H7 (cell line): ENCODE data around the gene ARMC9. TPM values are rescaled to one million over a fixed set of nuclear protein-coding genes. Genes with fewer than 3 reads are reported as not detected.
"Not testable (repeated sequence)": the region's sequence is repeated elsewhere in the genome, so short reads cannot be mapped to it uniquely, and the experiment has no call there.

Experiments
- DNase-seq: peaks from one replicate; pipeline ENCODE4 v3.0.0; 2012
- H3K27me3 ChIP-seq: 2 replicates; pipeline ENCODE4 v1.6.0; 2011; ENCODE audit warnings: mild to moderate bottlenecking, low read length; ENCODE audit not compliant: control insufficient read depth, insufficient read depth
- H3K36me3 ChIP-seq: replicated peaks from 2 replicates; pipeline ENCODE4 v1.5.1; 2011; ENCODE audit warnings: low read length; ENCODE audit not compliant: control insufficient read depth, insufficient read depth
- H3K4me3 ChIP-seq: 2 replicates; pipeline ENCODE4 v1.5.1; 2011; ENCODE audit warnings: low read depth, mild to moderate bottlenecking, control low read depth, low read length, moderate library complexity; ENCODE audit not compliant: insufficient read depth
- total RNA-seq: library from RNA; depleted of rRNA; stranded (reverse); fragments of >200 nt; shearing (Covaris generic); gene quantifications from 2 replicates; pipeline ENCODE4 v1.2.3, GENCODE V29; 2014

Gene ARMC9
- total RNA-seq, 1 experiment from 2014 or later: 33.6 TPM

DNA sequence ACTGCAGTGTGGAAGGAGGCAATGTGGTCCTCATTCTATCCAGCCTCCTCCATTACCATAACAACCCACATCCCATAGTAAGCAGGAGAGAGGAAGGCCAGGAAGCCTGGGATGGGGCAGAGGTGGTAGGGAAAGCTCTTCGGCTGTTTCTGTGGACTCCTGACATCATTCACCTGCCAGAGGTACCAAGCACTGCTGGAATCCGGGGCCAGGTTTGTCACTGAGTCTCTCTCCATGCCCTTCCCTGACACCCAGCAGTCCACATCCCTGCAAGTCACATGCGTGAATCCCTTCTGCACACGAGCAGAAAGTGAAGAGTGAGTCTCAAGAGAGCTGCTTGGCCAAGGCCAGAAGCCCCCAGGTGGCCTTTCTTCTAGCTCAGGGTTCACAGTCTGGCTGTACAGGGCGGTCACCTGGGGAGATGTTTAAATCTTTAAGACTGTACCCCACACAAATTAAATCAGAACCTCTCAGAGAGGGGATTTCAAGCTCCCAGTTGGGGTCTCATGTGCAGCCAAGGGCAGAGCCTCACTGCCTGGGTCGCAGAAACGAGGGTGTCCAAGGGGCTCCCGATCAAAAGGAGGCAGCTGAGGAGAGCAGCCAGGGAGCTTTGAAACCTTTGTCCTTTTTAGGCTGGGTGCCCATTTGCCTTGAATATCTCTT is 94.2 kb downstream of the ARMC9 start:
- Histone ChIP-seq H3K4me3 (no peak overlapping the region), H3K27me3 (no peaks in the 10 kb centered on the region), H3K36me3 (peaks cover 4% of the 10 kb centered on the region)
- no peak for DNase-seq

DNA sequence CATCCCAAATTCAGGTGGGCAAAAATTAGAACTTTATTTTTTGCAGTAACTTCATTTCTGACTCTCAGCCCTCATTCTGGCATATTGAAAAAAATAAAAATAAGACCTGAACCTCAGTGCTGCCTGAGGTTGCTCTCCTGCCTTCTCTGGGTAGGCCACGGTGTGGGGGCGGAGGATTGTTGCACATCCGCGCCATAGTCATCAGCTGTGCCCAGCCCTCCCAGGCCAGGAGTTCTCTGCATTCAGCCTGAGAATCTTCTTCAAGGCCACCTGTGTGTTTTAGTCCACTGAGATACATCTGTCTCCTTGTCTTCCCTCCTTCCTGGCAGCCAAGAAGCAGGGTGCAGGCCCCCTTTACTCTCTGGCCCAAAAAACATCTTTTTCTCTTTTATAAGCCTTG is 94.7 kb downstream of the ARMC9 start:
- Histone ChIP-seq H3K27me3 (no peaks in the 10 kb centered on the region), H3K4me3 (no peak overlapping the region), H3K36me3 (peaks cover 4% of the 10 kb centered on the region)
- no peak for DNase-seq

DNA sequence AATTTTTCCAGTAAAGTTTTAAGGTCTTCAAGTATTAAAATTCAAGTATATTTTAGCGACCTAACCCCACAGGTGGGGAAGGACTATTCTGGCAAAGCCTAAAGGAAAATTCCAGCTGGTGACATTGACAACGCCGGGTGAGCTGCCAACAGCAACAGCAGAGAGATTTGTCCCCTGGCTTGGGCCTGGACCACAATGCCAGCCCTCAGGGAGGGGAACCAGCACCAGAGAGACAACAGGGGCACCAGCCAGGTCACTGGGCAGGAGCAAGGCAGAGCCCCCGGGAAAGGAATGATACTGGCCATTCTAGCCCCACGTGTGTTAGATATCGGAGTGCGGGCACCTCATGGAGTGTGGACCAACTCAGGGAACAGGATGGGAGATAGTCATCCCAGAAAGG is 95.7 kb downstream of the ARMC9 start:
- Histone ChIP-seq H3K4me3 (no peak overlapping the region), H3K36me3 (peaks cover 4% of the 10 kb centered on the region), H3K27me3 (no peaks in the 10 kb centered on the region)
- DNase-seq: no peak

DNA sequence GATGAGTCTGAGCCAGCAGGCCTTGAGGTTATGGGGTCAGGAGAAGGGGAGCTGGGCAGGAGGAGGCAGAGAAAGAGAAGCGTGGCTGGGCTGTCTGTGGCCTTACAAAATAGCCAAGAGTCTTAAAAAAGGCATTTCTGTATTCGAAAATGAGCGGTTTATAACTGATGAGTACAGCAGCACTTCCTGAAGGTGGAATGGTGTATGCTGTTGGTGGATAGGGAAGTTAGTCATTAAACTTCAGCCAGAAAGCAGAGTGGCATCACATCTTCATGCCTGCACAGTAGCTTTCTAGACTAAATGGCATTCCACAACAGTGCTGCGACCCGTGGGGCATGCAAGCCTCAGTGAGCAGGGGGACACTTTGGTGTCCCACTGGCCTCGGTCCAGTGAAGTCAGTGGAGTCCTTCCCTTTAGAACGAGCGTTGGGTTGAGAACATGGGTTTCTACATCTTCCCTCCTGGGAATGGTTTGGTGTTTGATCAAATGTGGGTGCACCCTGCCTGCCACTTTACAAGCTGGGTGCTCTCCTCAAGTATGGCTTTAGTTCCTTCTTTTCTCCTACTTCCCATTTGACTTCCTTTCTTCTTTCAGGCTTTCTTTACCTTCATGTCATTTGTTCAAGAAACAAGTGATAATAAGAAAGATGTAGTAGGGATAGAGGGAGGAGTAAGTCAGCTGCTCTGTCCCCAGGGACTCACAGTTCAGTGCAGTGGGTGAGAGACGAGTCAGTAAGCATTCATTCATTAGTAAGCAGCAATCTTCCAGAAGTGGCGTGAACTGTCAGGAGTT is 96.3 kb downstream of the ARMC9 start:
- Histone ChIP-seq H3K27me3 (no peaks in the 10 kb centered on the region), H3K4me3 (no peak overlapping the region), H3K36me3 (peaks cover 4% of the 10 kb centered on the region)
- DNase-seq: no peak

DNA sequence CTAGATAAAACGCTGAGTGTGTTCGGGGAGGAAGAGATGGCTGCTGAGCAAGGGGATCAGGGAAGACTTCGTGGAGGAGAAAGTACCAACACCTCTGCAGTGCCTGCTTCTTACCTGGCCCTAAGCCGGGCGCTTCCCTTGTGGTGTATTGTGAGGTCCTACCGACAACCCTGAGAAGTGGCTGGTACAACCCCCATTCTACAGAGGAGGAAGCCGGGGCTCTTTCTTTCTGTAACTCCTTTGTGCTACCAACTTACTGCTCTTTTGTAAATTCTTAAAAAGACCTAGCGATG is 96.9 kb downstream of the ARMC9 start:
- no peak for DNase-seq
- peaks cover 4% of the 10 kb centered on the region for H3K36me3 ChIP-seq
- no peaks in the 10 kb centered on the region for H3K27me3 ChIP-seq
- H3K4me3 ChIP-seq: no peak overlapping the region

DNA sequence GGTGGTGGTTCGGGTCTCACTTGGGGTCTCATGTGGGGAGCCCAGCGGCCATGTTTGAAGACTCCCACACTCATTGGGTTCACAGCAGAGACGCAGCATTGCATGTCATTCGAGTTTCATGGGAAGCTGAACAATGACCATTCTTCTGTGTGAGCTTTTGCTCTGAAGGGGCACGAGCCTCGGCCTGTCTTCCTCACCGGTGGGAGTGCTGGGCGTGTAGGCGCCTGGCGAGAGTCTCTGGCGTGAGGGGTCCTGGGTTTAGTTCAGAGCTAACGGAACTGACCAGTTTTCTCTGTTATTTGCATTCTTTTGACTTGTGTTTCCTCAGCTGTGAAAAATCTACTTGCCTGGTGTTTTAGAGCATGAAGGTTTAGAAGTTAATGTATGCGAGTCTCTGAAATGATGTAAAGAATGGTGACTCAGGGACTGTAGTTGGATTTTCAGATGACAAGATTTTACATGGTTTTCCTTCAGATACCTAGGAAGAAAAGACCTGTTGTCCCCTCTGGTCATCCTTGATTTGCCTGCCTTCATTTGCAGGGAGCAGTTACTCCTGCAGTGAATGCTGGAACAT is 98.1 kb downstream of the ARMC9 start:
- H3K27me3 ChIP-seq: no peaks in the 10 kb centered on the region
- H3K4me3 ChIP-seq: no peak overlapping the region
- H3K36me3 ChIP-seq: peaks cover 4% of the 10 kb centered on the region
- no peak for DNase-seq

DNA sequence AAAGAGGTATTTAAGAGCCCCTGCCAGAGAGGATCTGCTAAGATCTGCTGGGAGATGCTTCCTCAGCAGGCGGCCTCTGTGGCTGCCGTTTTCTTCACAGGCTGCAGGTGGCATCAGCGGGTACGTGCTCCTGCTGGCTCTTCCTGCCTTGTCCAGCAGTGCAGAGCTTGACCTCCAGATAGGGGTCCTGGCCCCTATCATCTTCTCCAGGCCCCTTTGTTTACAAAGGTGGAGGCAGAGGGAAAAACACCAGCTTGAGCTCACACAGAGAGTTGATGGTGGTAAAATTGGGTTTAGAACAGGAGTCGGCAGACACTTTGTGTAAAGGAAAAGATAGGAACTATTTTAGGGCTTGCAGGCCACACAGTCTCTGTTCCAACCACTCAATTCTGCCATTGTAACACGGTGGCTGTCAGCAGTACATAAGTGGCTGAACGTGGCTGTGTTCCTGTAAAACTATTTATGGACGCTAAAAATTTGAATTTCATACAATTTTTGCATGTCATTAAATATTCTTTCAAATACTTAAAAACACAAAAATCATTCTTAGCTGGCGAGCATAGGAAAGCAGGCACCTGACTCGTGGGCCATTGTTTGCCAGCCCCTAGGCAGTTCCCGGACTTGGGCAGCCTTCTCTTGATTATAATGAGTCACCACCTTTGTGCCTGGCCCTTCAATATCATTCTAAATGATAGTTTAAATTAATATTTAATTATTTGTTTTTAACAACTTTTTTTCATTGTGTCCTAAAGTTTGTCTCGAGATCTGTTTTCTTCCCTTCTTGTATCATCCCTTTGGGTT is 98.9 kb downstream of the ARMC9 start:
- H3K36me3 ChIP-seq: peaks cover 4% of the 10 kb centered on the region
- peak; percentile 92 for DNase-seq
- H3K27me3 ChIP-seq: no peaks in the 10 kb centered on the region
- no peak overlapping the region for H3K4me3 ChIP-seq

DNA sequence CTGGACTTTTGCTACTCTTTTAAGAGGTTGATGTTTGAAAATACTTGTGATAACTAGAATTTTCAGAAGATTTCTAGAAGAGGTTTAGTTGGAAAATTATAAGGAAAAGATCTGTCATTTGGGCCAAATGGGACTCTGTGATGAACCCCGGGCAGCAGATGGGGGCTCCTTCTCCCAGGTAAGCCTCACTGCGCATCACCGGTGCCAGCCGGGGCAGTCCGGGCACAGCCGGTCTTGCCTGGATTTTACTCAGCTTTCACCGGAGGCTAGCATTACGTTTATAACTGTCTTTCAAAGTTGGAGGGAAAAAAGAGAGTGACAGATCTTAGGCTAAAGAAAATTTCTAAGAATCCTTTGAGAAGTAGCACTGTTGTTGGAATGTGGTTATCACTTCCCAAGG is 99.7 kb downstream of the ARMC9 start:
- no peak for DNase-seq

DNA sequence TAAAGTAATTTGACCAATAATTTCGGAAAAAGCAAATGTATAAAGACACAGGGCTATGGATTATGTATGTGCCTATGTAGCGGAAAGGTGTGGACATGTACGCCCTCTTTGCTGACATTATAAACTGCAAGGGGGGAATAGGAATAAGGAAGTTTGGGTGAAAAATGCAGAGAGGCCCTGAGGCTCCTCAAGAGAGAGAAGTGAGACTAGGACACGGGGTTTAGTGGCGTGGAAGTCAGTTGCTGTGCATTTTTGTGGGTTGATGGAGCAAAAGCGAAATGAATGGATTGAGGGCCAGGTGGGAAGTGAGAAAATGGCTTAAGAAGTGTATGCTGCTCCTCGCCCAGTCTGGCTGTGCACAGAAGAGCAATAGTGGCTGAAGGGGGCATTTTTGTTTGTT is 100.8 kb downstream of the ARMC9 start:
- no peak overlapping the region for H3K4me3 ChIP-seq
- no peak for DNase-seq
- peaks cover 3% of the 10 kb centered on the region for H3K36me3 ChIP-seq
- H3K27me3 ChIP-seq: no peaks in the 10 kb centered on the region

More for the DNA sequence above, 99.7 kb downstream of the ARMC9 start:
- Histone ChIP-seq H3K4me3 (no peak overlapping the region), H3K36me3 (peaks cover 3% of the 10 kb centered on the region), H3K27me3 (no peaks in the 10 kb centered on the region)

DNA sequence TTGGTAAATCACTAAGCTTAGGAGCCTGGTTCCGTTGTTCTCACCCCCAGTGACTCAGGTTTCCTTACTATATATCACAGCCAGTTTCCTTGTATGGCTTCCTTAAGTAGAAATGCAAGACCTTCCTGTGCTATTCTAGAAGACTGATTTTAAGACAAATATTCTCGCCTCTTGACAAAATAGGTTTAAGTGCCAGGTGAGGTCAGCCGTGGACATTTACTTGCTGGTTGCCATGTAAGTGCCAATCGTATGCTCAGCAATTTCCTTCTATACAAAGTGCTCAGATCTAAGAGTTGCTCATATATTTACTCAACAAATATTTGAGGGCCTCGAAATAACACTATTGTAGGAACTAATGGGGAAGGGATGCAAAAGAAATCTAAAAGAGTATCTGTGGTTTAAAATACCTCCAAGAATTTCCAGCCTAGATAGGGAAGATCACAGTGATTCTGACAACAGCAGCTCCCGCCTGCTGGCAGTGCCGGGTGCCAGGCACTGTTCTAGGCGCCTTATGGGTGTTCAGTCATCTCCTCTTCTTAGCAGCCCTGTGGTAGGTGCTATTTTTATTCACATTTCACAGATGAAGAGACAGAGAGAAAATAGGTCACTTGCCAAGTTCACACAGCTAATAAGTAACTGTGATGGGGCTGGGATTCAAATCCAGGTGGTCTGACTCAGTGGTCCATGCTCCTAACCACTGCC is 101.7 kb downstream of the ARMC9 start:
- Histone ChIP-seq H3K36me3 (peaks cover 2% of the 10 kb centered on the region), H3K27me3 (no peaks in the 10 kb centered on the region), H3K4me3 (no peak overlapping the region)
- DNase-seq: no peak

DNA sequence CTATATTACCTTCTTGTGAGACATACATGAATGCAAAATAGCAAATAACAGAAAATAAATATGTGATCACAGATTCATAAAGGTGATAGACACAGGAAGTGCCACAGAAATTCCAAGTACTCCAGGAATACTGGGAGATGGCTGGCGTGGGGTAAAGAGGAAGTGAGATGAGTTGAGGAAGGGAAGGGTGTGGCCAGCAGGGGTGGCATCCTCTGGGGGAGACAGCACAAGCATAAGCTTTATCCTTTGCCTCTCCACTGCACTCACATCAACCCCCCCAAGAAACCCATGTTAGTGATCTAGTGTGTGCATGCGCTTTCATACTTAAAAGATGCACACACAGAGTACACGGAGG is 102.3 kb downstream of the ARMC9 start:
- no peak for DNase-seq
- H3K27me3 ChIP-seq: no peaks in the 10 kb centered on the region
- H3K4me3 ChIP-seq: no peak overlapping the region
- H3K36me3 ChIP-seq: peaks cover 2% of the 10 kb centered on the region

DNA sequence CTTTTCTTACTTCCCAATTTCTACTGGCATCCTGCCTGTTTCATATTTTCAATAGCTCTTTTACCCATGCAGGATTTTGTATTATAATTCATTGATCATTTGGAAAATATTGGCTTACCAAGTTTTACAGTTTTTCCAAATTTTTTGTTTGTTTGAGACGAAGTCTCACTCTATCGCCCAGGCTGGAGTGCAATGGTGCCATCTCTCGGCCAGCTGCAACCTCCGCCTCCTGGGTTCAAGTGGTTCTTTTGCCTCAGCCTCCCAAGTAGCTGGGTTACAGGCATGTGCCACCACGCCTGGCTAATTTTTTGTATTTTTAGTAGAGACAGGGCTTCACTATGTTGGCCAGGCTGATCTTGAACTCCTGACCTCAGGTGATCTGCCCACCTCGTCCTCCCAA is 105.8 kb downstream of the ARMC9 start:
- DNase-seq, H3K27me3 ChIP-seq, H3K36me3 ChIP-seq, H3K4me3 ChIP-seq: not testable (repeated sequence)

DNA sequence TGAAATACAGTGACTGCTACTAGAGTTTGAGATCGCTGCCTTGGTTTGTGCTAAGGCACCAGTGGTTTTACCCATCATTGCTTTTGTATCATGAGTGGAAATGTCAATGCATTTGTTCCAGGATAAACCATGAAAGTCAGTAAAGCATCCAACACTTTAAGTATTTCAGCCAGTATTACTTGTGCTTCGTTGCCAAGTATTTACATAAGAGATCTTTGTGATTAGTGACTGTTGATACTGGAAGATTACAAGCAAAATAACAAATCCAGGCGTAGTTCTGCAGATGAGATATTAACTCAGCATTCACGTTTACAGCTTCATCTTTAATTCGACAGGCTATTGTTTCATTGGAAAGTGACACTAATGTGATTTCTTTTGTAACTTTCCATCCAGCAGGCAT is 106.8 kb downstream of the ARMC9 start:
- no peak overlapping the region for H3K4me3 ChIP-seq
- H3K36me3 ChIP-seq: no peaks in the 10 kb centered on the region
- H3K27me3 ChIP-seq: no peaks in the 10 kb centered on the region
- DNase-seq: no peak

DNA sequence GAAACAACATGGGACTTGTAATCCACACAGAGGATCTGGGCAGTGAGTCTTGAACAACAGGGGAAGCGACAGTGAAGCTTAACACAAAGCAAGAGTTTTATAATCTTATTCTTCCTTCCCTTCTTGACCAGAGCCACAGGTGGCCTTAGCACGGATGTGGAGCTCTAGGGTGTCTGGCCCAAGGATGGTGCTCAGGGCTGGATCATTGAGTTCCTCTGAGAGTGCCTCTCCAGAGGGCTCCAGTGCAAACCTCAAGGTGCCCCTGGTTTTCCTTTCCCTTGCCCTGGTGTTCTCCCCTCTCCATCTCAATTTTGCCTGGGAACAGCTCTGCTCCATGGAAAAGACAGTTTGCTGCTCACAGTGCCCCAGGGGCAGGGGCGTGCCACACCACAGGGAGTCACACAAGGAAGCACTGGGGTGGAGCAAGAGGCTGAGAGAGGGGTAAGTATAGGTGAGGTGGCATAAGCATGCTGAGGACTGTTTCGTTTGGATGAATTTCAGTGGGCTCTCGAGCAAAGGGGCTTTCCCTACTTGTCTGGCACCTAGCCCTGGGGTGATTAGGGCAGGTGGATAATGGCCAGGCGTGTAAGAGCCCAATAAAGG is 108.5 kb downstream of the ARMC9 start:
- no peak for DNase-seq
- Histone ChIP-seq H3K4me3 (no peak overlapping the region), H3K27me3 (no peaks in the 10 kb centered on the region), H3K36me3 (no peaks in the 10 kb centered on the region)
